Calu3 (cell line): ENCODE results near the gene TAAR2. TPM values are rescaled to one million over a fixed set of nuclear protein-coding genes. Genes with fewer than 3 reads are reported as not detected.

ENCODE experiments used
- BruUV-seq: library from RNA; stranded (reverse); fragments of 400-500 nt; replicated peaks from 2 replicates; lab custom pipeline; 2021; lab: Mats Ljungman, UMichigan
- CTCF ChIA-PET: fragments of 300-600 bp; sonication (Branson Sonifier 250); formaldehyde crosslinking; loops from one replicate; lab custom pipeline; 2022; ENCODE audit warnings: antibody characterized with exemption; lab: Charles Lee
- DNase-seq: peaks from one replicate; pipeline ENCODE4 v3.0.0; 2022
- H3K27ac Mint-ChIP-seq: one replicate; pipeline ENCODE4 v1.8.0; 2022; ENCODE audit warnings: mixed read lengths; ENCODE audit not compliant: unreplicated experiment
- H3K27me3 Mint-ChIP-seq: one replicate; pipeline ENCODE4 v1.8.0; 2022; ENCODE audit warnings: mixed read lengths; ENCODE audit not compliant: unreplicated experiment
- H3K36me3 Mint-ChIP-seq: one replicate; pipeline ENCODE4 v1.8.0; 2022; ENCODE audit warnings: mild to moderate bottlenecking, moderate library complexity, mixed read lengths; ENCODE audit not compliant: insufficient read depth, unreplicated experiment
- H3K4me1 Mint-ChIP-seq: one replicate; pipeline ENCODE4 v1.8.0; 2022; ENCODE audit warnings: mild to moderate bottlenecking, low read depth, mixed read lengths; ENCODE audit not compliant: unreplicated experiment
- H3K4me3 Mint-ChIP-seq: one replicate; pipeline ENCODE4 v1.8.0; 2022; ENCODE audit warnings: mild to moderate bottlenecking, low read depth, moderate library complexity, mixed read lengths; ENCODE audit not compliant: unreplicated experiment
- H3K9me3 Mint-ChIP-seq: one replicate; pipeline ENCODE4 v1.8.0; 2022; ENCODE audit warnings: low read depth, mixed read lengths; ENCODE audit not compliant: unreplicated experiment
- CTCF ChIP-seq: fragments of 200-600 bp; IDR thresholded peaks from one replicate; pipeline ENCODE4 v1.8.0; 2022; ENCODE audit warnings: antibody characterized with exemption; ENCODE audit not compliant: unreplicated experiment
- intact Hi-C: fragments of 100-400 bp; cut with micrococcal nuclease; formaldehyde crosslinking; loops from one replicate; pipeline ENCODE4 v1.10.0; 2022; ENCODE audit not compliant: unreplicated experiment
- total RNA-seq: library from RNA; stranded (reverse); gene quantifications from 2 replicates; pipeline ENCODE4 v1.2.3, GENCODE V29; 2022

Gene TAAR2
- total RNA-seq, 1 experiment from 2014 or later, result not detected

GRCh38 chr6:132666118-132666517, 42.0 kb upstream of the TAAR2 start:
- Mint-ChIP-seq H3K4me3 (peak overlapping the region; percentile 1), H3K4me1 (peaks cover 52% of the 10 kb centered on the region), H3K36me3 (peaks cover 5% of the 10 kb centered on the region), H3K9me3 (peaks cover 2% of the 10 kb centered on the region), H3K27me3 (no peaks in the 10 kb centered on the region), H3K27ac (peak overlapping the region; percentile 66)
- CTCF ChIA-PET, result interaction anchor here (0.6 to 1.3 kb wide), 3 partner anchors 47 to 122 kb away, joined by 3 read pairs; no protein-coding TSS in a partner anchor
- peak; percentile 25 for DNase-seq
- BruUV-seq, result no TSS peak
- no peak for TF ChIP-seq CTCF
- intact Hi-C loops, result loop anchor here (5.0 kb wide), 1 partner anchor 54 kb away; no protein-coding TSS in a partner anchor

GRCh38 chr6:132664309-132665034, 40.4 kb upstream of the TAAR2 start:
- H3K4me1 Mint-ChIP-seq, result peaks cover 37% of the 10 kb centered on the region
- H3K27ac Mint-ChIP-seq, result no peak overlapping the region
- no peak for TF ChIP-seq CTCF
- peaks cover 2% of the 10 kb centered on the region for H3K9me3 Mint-ChIP-seq
- CTCF ChIA-PET, result no interaction called here
- no peaks in the 10 kb centered on the region for H3K27me3 Mint-ChIP-seq
- no peak for DNase-seq
- H3K4me3 Mint-ChIP-seq, result no peak overlapping the region
- no TSS peak for BruUV-seq
- H3K36me3 Mint-ChIP-seq, result no peaks in the 10 kb centered on the region
- intact Hi-C loops, result loop anchor here (5.0 kb wide), 1 partner anchor 52 kb away; no protein-coding TSS in a partner anchor

- intact Hi-C loops, result no loop called here
- TF ChIP-seq CTCF, result no peak
- no peak for DNase-seq
- H3K27me3 Mint-ChIP-seq, result no peaks in the 10 kb centered on the region
- BruUV-seq, result no TSS peak
- H3K27ac Mint-ChIP-seq, result no peak overlapping the region
- peaks cover 2% of the 10 kb centered on the region for H3K9me3 Mint-ChIP-seq
- no peak overlapping the region for H3K4me3 Mint-ChIP-seq
- H3K4me1 Mint-ChIP-seq, result peaks cover 33% of the 10 kb centered on the region
- H3K36me3 Mint-ChIP-seq, result no peaks in the 10 kb centered on the region
- CTCF ChIA-PET, result no interaction called here
These were observed 39.6 kb upstream of the TAAR2 start for GRCh38 chr6:132663661-132664060.

- intact Hi-C loops, result no loop called here
- BruUV-seq, result no TSS peak
- Mint-ChIP-seq H3K4me3 (no peak overlapping the region), H3K36me3 (no peaks in the 10 kb centered on the region), H3K4me1 (peaks cover 31% of the 10 kb centered on the region), H3K9me3 (peaks cover 2% of the 10 kb centered on the region), H3K27ac (no peak overlapping the region), H3K27me3 (no peaks in the 10 kb centered on the region)
- no peak for DNase-seq
- TF ChIP-seq CTCF, result no peak
- CTCF ChIA-PET, result no interaction called here
These were observed 37.8 kb upstream of the TAAR2 start for GRCh38 chr6:132661906-132662305.
